AG09309 (cell line): ENCODE measurements around the gene S100A5.

ENCODE experiments used
- DNase-seq: peaks from one replicate; pipeline ENCODE4 v3.0.0-alpha.2; 2010; ENCODE audit warnings: low read depth
- H3K4me3 ChIP-seq: 2 replicates; pipeline ENCODE4 v1.5.1; 2011; ENCODE audit warnings: mild to moderate bottlenecking, low read depth, low read length, moderate library complexity; ENCODE audit not compliant: control insufficient read depth
- CTCF ChIP-seq: IDR thresholded peaks from 2 replicates; pipeline ENCODE4 v1.5.1; 2011; ENCODE audit warnings: mild to moderate bottlenecking, low read depth, low read length, inconsistent platforms; ENCODE audit not compliant: insufficient read depth, control insufficient read depth; ENCODE audit errors: missing control alignments

Gene S100A5

GRCh38 chr1:153487707-153488106 lies 53.0 kb downstream of the S100A5 start:
- no peak for TF ChIP-seq CTCF
- DNase-seq: no peak
- no peak overlapping the region for H3K4me3 ChIP-seq
